Activated naive CD4-positive, alpha-beta T cell treated with anti-CD3 and anti-CD28 coated beads, Interleukin-2, amount 50 U/mL, for 24 hours (primary cell): ENCODE measurements around the gene LARGE1.

Experiments used
- H3K27ac Mint-ChIP-seq: one replicate; pipeline ENCODE4 v1.8.0; 2021; ENCODE audit warnings: mild to moderate bottlenecking, mixed read lengths
- H3K27me3 Mint-ChIP-seq: one replicate; pipeline ENCODE4 v1.8.0; 2021; ENCODE audit warnings: mixed read lengths
- H3K36me3 Mint-ChIP-seq: one replicate; pipeline ENCODE4 v1.8.0; 2021; ENCODE audit warnings: mixed read lengths
- H3K4me1 Mint-ChIP-seq: one replicate; pipeline ENCODE4 v1.8.0; 2021; ENCODE audit warnings: mixed read lengths
- H3K4me3 Mint-ChIP-seq: one replicate; pipeline ENCODE4 v1.8.0; 2021; ENCODE audit warnings: mild to moderate bottlenecking, mixed read lengths
- H3K9me3 Mint-ChIP-seq: one replicate; pipeline ENCODE4 v1.8.0; 2021; ENCODE audit warnings: mixed read lengths

LARGE1 gene

GRCh38 chr22:33654173-33654895 lies 265.9 kb downstream of the LARGE1 start:
- Mint-ChIP-seq H3K27ac (no peak overlapping the region), H3K4me3 (no peak overlapping the region), H3K9me3 (peaks cover 12% of the 10 kb centered on the region), H3K36me3 (no peaks in the 10 kb centered on the region), H3K27me3 (peaks cover 2% of the 10 kb centered on the region), H3K4me1 (no peaks in the 10 kb centered on the region)

- Mint-ChIP-seq H3K9me3 (peaks cover 12% of the 10 kb centered on the region), H3K27me3 (peaks cover 2% of the 10 kb centered on the region), H3K27ac (no peak overlapping the region), H3K4me3 (no peak overlapping the region), H3K36me3 (no peaks in the 10 kb centered on the region), H3K4me1 (no peaks in the 10 kb centered on the region)
Measured at GRCh38 chr22:33653532-33654063, 266.7 kb downstream of the LARGE1 start.

GRCh38 chr22:33652615-33653014 lies 267.7 kb downstream of the LARGE1 start:
- Mint-ChIP-seq H3K27ac (no peak overlapping the region), H3K4me3 (no peak overlapping the region), H3K4me1 (no peaks in the 10 kb centered on the region), H3K9me3 (peaks cover 12% of the 10 kb centered on the region), H3K36me3 (no peaks in the 10 kb centered on the region), H3K27me3 (peaks cover 2% of the 10 kb centered on the region)

DNA sequence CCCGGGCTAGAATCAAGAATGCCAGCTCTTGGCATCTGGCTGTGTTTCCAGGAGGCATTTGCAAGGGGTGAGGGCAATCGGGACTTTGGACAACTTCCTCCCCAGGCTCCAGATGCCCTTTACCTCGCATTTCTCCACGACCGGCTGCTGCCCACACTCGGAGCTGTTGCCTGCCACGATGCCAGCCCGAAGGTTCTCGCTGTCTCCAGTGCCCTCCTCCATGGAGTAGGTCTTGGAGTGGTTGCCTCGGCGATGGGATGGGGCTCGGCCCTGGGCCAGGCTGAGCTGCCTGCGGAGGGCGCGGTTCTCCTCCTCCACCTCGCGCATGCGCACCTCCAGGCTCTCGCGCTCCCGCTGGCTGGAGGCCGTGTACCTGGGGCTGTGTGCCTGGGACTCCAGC lies 270.0 kb downstream of the LARGE1 start:
- Mint-ChIP-seq H3K4me1 (no peaks in the 10 kb centered on the region), H3K4me3 (no peak overlapping the region), H3K27me3 (peaks cover 2% of the 10 kb centered on the region)

GRCh38 chr22:33648478-33648877 lies 271.8 kb downstream of the LARGE1 start:
- Mint-ChIP-seq H3K27ac (no peak overlapping the region), H3K36me3 (no peaks in the 10 kb centered on the region), H3K4me3 (no peak overlapping the region), H3K27me3 (peaks cover 2% of the 10 kb centered on the region), H3K9me3 (peaks cover 1% of the 10 kb centered on the region), H3K4me1 (no peaks in the 10 kb centered on the region)

More for the DNA sequence above, 270.0 kb downstream of the LARGE1 start:
- Mint-ChIP-seq H3K36me3 (no peaks in the 10 kb centered on the region), H3K9me3 (peaks cover under 1% of the 10 kb centered on the region), H3K27ac (no peak overlapping the region)

GRCh38 chr22:33640900-33641299 lies 279.4 kb downstream of the LARGE1 start:
- no peaks in the 10 kb centered on the region for H3K4me1 Mint-ChIP-seq
- H3K4me3 Mint-ChIP-seq, result no peak overlapping the region
- H3K36me3 Mint-ChIP-seq, result no peaks in the 10 kb centered on the region
- no peaks in the 10 kb centered on the region for H3K27me3 Mint-ChIP-seq
- no peak overlapping the region for H3K27ac Mint-ChIP-seq
- peaks cover 12% of the 10 kb centered on the region for H3K9me3 Mint-ChIP-seq

GRCh38 chr22:33639588-33640254 lies 280.6 kb downstream of the LARGE1 start:
- Mint-ChIP-seq H3K4me1 (no peaks in the 10 kb centered on the region), H3K27ac (no peak overlapping the region), H3K27me3 (no peaks in the 10 kb centered on the region), H3K4me3 (no peak overlapping the region), H3K36me3 (no peaks in the 10 kb centered on the region), H3K9me3 (peaks cover 12% of the 10 kb centered on the region)

GRCh38 chr22:33635766-33636165 lies 284.5 kb downstream of the LARGE1 start:
- Mint-ChIP-seq H3K4me1 (no peaks in the 10 kb centered on the region), H3K27me3 (no peaks in the 10 kb centered on the region), H3K4me3 (no peak overlapping the region), H3K27ac (no peak overlapping the region), H3K36me3 (no peaks in the 10 kb centered on the region), H3K9me3 (peaks cover 9% of the 10 kb centered on the region)

- Mint-ChIP-seq H3K4me1 (no peaks in the 10 kb centered on the region), H3K9me3 (peaks cover 5% of the 10 kb centered on the region), H3K36me3 (no peaks in the 10 kb centered on the region), H3K27me3 (no peaks in the 10 kb centered on the region), H3K27ac (no peak overlapping the region), H3K4me3 (no peak overlapping the region)
Measured at GRCh38 chr22:33631777-33632176, 288.5 kb downstream of the LARGE1 start.

GRCh38 chr22:33625959-33626358 lies 294.3 kb downstream of the LARGE1 start:
- no peaks in the 10 kb centered on the region for H3K4me1 Mint-ChIP-seq
- no peaks in the 10 kb centered on the region for H3K9me3 Mint-ChIP-seq
- no peak overlapping the region for H3K27ac Mint-ChIP-seq
- H3K27me3 Mint-ChIP-seq, result no peaks in the 10 kb centered on the region
- H3K36me3 Mint-ChIP-seq, result no peaks in the 10 kb centered on the region
- no peak overlapping the region for H3K4me3 Mint-ChIP-seq

DNA sequence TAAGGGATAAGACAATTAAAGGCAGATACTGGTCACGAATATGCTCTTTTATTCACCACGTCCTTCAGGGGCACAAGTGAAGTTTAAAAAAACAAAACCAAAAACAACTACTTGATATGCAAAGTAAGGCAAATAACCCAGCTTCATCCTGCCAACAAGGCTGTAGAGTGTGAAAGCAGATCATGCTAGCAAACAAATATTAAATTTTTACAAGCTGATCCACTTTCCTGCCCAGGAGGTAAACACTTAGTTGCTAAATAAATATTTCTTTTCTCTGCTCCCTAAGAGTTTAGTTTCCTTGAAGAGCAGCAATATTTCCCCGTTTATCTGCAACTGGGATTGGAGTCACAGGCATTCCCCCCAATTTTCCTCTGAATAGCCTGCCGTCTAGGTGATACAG lies 300.2 kb downstream of the LARGE1 start:
- no peak overlapping the region for H3K4me3 Mint-ChIP-seq
- no peak overlapping the region for H3K27ac Mint-ChIP-seq
- no peaks in the 10 kb centered on the region for H3K9me3 Mint-ChIP-seq
- no peaks in the 10 kb centered on the region for H3K36me3 Mint-ChIP-seq
- H3K27me3 Mint-ChIP-seq, result peaks cover 1% of the 10 kb centered on the region
- H3K4me1 Mint-ChIP-seq, result no peaks in the 10 kb centered on the region

- Mint-ChIP-seq H3K9me3 (peaks cover 4% of the 10 kb centered on the region), H3K36me3 (no peaks in the 10 kb centered on the region), H3K4me3 (no peak overlapping the region), H3K4me1 (no peaks in the 10 kb centered on the region), H3K27ac (no peak overlapping the region), H3K27me3 (no peaks in the 10 kb centered on the region)
Measured at GRCh38 chr22:33606504-33606903, 313.8 kb downstream of the LARGE1 start.

DNA sequence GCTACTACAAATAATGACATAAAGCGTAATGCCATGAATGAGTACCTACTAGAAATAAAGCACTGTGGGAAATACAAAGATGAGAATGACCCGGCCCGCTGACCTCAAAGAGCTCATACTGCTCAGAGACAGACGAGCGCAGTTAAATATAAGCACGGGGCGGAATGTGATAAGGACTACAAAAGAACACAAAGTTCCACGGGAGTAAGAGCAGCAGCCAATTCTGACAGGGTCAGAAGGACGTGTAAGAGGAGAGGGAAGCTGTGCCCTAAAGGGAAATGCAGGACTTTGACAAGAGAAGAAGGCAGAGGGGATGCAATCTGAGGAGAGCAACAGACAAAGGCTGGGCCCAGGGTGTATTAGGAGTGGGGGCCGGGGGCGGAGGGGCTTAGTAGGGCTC lies 314.6 kb downstream of the LARGE1 start:
- H3K27ac Mint-ChIP-seq, result no peak overlapping the region
- H3K27me3 Mint-ChIP-seq, result no peaks in the 10 kb centered on the region
- H3K36me3 Mint-ChIP-seq, result no peaks in the 10 kb centered on the region
- peaks cover 4% of the 10 kb centered on the region for H3K9me3 Mint-ChIP-seq
- no peak overlapping the region for H3K4me3 Mint-ChIP-seq
- no peaks in the 10 kb centered on the region for H3K4me1 Mint-ChIP-seq

DNA sequence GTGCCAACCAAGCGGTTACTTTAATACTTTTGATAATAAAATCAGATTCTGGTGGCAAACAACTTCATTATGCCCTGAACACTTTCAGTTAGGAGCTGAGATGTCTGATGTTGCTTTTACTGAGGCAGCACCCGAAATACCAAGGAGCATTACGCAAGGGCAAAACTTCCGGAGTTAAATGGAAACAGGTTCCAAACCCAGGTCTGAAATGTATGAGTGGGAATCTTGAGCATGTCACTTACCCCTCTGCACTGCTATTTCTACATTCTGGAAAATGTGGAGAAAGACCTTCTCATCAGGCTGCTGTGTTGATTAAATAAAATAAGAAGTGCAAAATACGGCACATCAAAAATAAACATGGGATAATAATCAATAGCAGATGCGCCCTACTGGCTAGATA lies 315.1 kb downstream of the LARGE1 start:
- H3K27ac Mint-ChIP-seq, result no peak overlapping the region
- peaks cover 2% of the 10 kb centered on the region for H3K9me3 Mint-ChIP-seq
- H3K4me3 Mint-ChIP-seq, result no peak overlapping the region
- H3K4me1 Mint-ChIP-seq, result no peaks in the 10 kb centered on the region
- no peaks in the 10 kb centered on the region for H3K36me3 Mint-ChIP-seq
- H3K27me3 Mint-ChIP-seq, result no peaks in the 10 kb centered on the region

DNA sequence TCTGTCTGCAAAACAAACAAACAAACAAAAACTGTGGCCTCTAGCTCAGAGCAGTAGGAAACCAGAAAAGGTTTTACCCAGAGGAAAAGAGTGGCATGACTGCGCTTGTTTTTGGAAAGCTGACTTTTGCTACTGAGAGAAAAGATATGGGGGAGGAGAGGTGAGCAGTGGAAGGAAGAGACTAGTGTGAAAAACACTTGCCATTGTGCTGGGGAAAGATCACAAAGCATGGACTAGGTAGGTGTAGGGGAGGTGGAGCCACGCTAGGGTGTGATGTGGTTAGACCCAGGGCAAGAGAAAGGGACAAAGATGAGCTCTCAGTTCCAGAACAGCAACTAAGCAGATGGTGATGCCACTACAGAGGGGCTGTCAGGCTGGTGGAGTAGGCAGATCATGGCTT lies 319.2 kb downstream of the LARGE1 start:
- no peaks in the 10 kb centered on the region for H3K27me3 Mint-ChIP-seq
- H3K4me1 Mint-ChIP-seq, result no peaks in the 10 kb centered on the region
- no peaks in the 10 kb centered on the region for H3K9me3 Mint-ChIP-seq
- H3K36me3 Mint-ChIP-seq, result no peaks in the 10 kb centered on the region
- no peak overlapping the region for H3K27ac Mint-ChIP-seq
- H3K4me3 Mint-ChIP-seq, result no peak overlapping the region

GRCh38 chr22:33600595-33600994 lies 319.7 kb downstream of the LARGE1 start:
- Mint-ChIP-seq H3K36me3 (no peaks in the 10 kb centered on the region), H3K27ac (no peak overlapping the region), H3K4me3 (no peak overlapping the region), H3K9me3 (no peaks in the 10 kb centered on the region), H3K27me3 (no peaks in the 10 kb centered on the region), H3K4me1 (no peaks in the 10 kb centered on the region)
